ENCODE data around the gene TNNC1.
A peak's percentile ranks its signal among the peaks of the same experiment; 100 is the strongest.

Gene TNNC1

GRCh38 chr3:52456800-52457183 is 3.0 kb upstream of the TNNC1 start:
- DNase-seq = no peak

- peak; percentile 21 to 25 for DNase-seq
Observed at GRCh38 chr3:52456169-52456799, 2.4 kb upstream of the TNNC1 start.

- DNase-seq = peak; percentile 98
Observed at GRCh38 chr3:52455283-52456168, 1.7 kb upstream of the TNNC1 start, which contains the start of gene NISCH. TSS of gene NISCH (plus strand) at chr3:52455604. CDS start at chr3:52455642, 38 bp downstream.

- DNase-seq = no peak
Observed at GRCh38 chr3:52454938-52455282, 1.1 kb upstream of the TNNC1 start.

DNA sequence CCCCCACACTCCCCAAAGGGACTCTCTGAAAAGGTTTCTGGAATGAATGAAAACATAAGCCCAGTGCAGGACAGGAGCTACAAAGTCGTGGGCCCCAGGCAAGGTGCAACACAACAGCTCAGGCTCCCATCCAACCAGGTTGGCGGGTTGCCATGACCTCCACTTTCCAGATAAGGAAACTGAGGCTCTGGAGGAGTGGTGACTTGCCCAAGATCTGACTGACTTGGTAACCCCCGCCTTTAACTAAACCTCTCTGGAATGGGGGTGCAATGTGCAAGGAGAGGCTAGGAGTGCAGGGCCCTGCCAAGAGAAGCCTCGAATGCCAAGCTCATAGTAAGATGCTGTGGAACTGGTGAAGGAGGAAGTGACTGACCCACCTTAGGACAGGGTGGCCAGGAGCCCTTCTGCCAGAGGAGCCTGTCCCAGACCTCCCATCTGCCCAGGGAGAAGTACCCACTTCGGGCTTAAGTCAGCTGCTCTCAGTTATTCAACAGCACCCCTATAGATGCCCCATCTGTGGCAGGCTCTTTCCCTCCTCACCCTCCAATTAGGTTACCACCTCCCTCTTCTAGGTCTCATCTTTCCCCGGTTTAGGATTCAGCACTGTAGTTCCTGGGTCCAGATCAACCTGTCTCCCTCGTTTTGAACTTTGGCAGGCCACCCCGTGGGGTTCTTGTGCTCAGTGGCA is 553 bp upstream of the TNNC1 start:
- peak; percentile 12 to 23 for DNase-seq

- DNase-seq = no peak
Observed at GRCh38 chr3:52452570-52453221, 1.1 kb downstream of the TNNC1 start.

DNA sequence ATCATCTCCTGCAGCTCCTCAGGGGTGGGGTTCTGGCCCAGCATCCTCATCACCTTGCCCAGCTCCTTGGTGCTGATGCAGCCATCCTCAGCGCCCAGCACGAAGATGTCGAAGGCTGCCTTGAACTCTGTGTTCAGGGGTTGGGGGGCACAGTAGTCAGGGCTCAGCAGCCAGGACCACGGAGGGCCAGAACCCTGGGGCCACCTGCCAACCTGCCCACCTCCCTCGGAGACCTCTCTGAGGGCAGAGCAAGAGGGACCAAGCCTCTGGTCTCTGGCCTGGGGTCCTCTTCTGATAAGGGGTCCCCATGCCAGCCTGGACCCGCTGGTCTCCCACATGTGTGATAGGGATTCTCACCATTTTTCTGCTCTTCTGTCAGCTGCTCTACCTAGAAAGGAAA is 1.7 kb downstream of the TNNC1 start:
- no peak for DNase-seq

GRCh38 chr3:52451237-52452083 is 2.4 kb downstream of the TNNC1 start:
- no peak for DNase-seq

- DNase-seq = no peak
Observed at GRCh38 chr3:52450489-52451236, 3.2 kb downstream of the TNNC1 start.

GRCh38 chr3:52447512-52448355 is 6.1 kb downstream of the TNNC1 start:
- DNase-seq = no peak

DNA sequence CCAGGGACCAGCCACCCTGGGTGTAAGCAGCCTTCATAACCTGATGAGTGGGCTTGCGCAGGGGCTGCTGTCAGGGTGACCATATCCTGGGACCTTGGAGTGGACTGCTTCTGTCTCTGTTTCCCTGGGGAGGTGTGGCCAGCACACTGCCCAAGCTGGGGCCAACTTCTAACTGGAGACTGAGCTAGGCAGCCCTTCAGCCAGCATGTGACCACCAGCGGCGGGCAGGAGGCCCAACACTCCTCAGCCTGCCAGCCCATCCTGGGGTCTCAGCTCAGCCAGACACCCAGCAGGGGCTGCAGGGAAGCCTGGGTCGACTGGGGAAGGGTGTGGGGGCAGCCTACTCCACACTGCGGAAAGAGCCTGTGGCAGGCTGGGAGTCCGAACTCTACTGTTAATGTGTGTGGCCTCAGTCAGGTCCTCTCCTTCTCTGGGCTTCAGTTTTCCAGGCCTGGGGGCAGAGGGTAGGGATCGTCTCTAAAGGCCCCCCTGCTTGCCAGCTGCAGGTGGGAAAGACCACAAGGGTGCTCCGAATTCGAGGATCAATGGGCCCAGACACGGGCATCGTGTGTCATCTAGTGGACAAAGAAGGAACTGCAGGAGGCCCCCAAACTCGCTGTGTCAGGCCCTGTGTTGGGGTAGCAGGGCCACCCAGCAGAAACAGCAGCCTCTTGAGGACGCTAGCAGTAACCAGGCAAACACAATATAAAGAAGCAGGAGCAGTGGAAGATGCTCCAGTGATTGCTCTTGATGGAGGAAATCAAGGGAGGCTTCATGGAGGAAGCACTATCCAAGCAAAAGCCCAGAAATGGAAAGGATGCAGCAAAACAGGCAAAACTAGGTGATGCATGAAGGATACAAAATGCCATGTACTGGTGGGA is 7.0 kb downstream of the TNNC1 start:
- peak; percentile 78 to 83 for DNase-seq

DNA sequence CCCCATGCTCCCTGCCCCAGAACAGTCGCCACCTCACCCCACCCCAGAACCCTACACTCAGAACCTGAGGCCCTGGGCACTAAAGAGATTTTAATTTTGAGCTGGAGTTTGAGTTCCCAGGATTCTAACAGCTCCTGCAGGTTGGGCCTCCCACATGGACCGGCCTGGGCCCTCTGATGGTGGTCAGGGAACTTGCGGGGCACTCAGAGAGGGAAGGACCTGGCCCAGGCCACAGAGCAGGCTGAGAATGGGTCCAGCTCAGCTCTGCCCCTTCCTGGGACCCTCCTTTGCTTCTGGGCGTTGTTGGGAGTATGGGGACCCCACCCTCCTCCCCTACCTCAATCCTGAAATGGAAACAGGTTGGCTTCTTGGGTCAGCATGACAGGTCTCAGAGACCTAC is 7.8 kb downstream of the TNNC1 start:
- no peak for DNase-seq

DNA sequence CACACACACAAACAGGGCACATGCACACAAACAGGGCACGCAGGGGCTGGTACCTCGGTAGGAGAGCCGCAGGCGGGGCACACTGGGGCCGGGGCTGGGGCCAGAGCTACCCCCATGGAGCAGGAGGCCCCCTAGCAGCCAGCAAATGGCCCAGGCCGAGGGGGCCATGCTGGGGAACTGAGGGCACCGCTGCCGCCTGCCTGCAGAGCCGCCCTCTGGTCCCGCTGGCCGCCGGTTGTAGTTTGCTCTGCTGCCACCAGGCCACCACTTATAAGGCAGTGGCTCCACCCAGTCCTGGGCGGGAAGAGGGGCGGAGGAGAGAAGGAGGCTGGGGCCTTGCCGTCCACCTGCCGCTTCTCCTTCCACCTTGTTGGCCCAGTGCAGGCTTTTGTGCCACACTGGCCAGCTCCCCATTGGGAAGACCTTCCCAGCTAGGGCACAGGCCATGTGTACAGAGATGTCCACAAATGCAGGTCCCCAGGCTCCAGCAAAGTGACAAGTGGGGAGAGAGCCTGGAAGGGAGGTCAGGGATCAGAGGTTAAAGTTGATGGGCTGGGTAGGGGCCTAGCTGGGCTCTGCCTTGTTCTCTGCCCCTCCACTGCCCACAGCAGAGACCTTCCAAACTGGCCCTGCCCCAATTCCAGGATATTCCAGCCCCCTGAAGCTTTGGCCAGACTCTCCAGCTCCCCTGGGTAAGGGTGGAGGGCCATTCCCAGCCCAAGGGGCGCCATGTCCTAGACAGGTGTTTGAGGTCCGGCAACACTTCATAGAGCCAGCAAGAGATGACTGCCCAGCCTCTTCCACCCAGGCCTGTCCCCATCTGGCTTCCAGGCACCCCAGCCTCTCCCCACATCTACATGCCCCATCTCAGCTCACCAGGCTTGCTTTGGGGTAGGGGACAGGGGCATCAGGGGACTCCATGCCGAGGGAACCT is 8.7 kb downstream of the TNNC1 start, which contains the start of gene SEMA3G:
SEMA3G (minus strand) TSS at position 244 of the 934 bp plus-strand sequence; CDS start at position 168, 76 bp downstream.
- peak; percentile 85 to 88 for DNase-seq

GRCh38 chr3:52443791-52444687 is 9.8 kb downstream of the TNNC1 start:
- no peak for DNase-seq

GRCh38 chr3:52443268-52443610 is 10.6 kb downstream of the TNNC1 start:
- no peak for DNase-seq

DNA sequence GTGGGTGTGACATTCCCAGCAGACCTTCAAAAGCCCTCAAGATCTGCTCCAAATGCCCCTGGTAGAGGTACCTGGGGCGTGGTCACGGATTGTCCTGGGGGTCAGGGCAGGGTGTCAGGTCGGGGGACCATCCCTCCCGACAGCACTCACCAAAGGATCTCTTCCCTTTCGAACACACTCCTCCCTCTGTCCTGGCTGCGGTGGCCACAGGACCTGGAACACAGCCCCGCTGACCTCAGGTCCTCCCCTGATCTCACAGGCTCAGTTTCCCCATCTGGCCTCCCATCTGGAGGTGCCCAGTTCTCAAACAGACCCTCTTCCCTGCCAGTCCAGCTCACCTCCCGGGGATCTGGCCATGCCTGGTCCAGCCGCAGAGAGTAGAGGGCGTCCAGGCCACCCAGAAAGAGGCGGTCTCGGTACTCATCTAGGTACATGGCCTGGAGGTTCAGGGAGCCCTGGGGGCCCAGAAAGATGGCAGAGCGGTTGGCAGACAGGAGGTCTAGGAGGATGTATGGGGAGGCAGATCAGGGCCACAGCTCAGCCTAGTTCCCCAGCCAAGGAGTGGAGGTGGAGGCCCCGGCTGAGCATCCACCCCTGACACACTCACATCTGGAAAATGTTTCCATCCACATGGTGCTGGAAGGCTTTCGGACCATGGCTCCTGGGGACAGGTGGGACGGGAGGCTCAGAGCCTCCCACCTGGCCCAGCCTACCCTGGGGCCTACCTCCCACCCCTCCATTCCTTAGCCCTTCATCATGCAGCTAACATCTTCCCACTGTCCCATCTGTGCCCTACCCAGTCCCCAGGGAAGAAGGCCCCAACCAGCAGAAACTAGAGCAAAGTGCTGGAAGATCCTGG is 11.2 kb downstream of the TNNC1 start:
- DNase-seq = no peak
